PC-9 (cell line): ENCODE data around the gene FBXO36. TPM values are rescaled to one million over a fixed set of nuclear protein-coding genes. Genes with fewer than 3 reads are reported as not detected.
"Not testable (repeated sequence)": the region's sequence is repeated elsewhere in the genome, so short reads cannot be mapped to it uniquely, and the experiment has no call there.

Source experiments
- BruUV-seq: library from RNA; stranded (reverse); fragments of 400-500 nt; replicated peaks from 2 replicates; lab custom pipeline; 2021; lab: Mats Ljungman, UMichigan
- CTCF ChIA-PET: fragments of 300-600 bp; sonication (Branson Sonifier 250); formaldehyde crosslinking; loops from one replicate; lab custom pipeline; 2022; ENCODE audit warnings: antibody characterized with exemption; lab: Charles Lee
- POLR2A ChIA-PET: fragments of 300-600 bp; sonication (Branson Sonifier 250); formaldehyde crosslinking; loops from one replicate; lab custom pipeline; 2022; ENCODE audit warnings: antibody characterized with exemption; ENCODE audit not compliant: unreplicated experiment; lab: Charles Lee
- DNase-seq, 2 experiments: peaks; one replicate each; pipeline versions ENCODE4 v3.0.0 to v3.0.0-alpha.2; 2015 to 2022; ENCODE audit warnings: mixed read lengths in 1 of 2
- H2AFZ ChIP-seq: fragments of 200-600 bp; sonication (generic); 2 replicates; pipeline ENCODE4 v1.8.1; 2017; ENCODE audit warnings: antibody characterized with exemption
- H3F3A ChIP-seq: fragments of 200-600 bp; sonication (generic); 2 replicates; pipeline ENCODE4 v1.8.1; 2017; ENCODE audit warnings: antibody characterized with exemption, mild to moderate bottlenecking, low read depth; ENCODE audit not compliant: insufficient read depth
- H3K27ac ChIP-seq: fragments of 200-600 bp; sonication (generic); 2 replicates; pipeline ENCODE4 v1.6.1; 2016; ENCODE audit warnings: mixed run types
- H3K27me3 ChIP-seq: fragments of 200-600 bp; sonication (generic); 2 replicates; pipeline ENCODE4 v1.6.1; 2016; ENCODE audit warnings: low read depth, mixed run types; ENCODE audit not compliant: insufficient read depth
- H3K36me3 ChIP-seq: fragments of 200-600 bp; sonication (generic); 2 replicates; pipeline ENCODE4 v1.6.1; 2016; ENCODE audit warnings: low read depth, mixed run types
- H3K4me1 ChIP-seq: fragments of 200-600 bp; sonication (generic); replicated peaks from 2 replicates; pipeline ENCODE4 v1.6.1; 2016; ENCODE audit warnings: mixed run types; ENCODE audit not compliant: insufficient read depth
- H3K4me2 ChIP-seq: fragments of 200-600 bp; sonication (generic); 2 replicates; pipeline ENCODE4 v1.6.1; 2017; ENCODE audit warnings: mixed run types
- H3K4me3 ChIP-seq: fragments of 200-600 bp; sonication (generic); 2 replicates; pipeline ENCODE4 v1.6.1; 2016; ENCODE audit warnings: mixed run types
- H3K79me2 ChIP-seq: fragments of 200-600 bp; sonication (generic); 2 replicates; pipeline ENCODE4 v1.6.1; 2017; ENCODE audit warnings: low read depth, mixed run types
- H3K9me2 ChIP-seq: fragments of 200-600 bp; sonication (generic); 2 replicates; pipeline ENCODE4 v1.8.1; 2017; ENCODE audit warnings: mild to moderate bottlenecking; ENCODE audit not compliant: insufficient read depth
- H3K9me3 ChIP-seq: fragments of 200-600 bp; sonication (generic); 2 replicates; pipeline ENCODE4 v1.8.1; 2016; ENCODE audit warnings: low read depth; ENCODE audit not compliant: insufficient read depth
- H4K20me1 ChIP-seq: fragments of 200-600 bp; sonication (generic); 2 replicates; pipeline ENCODE4 v1.8.1; 2017; ENCODE audit not compliant: insufficient read depth
- CTCF ChIP-seq: fragments of 200-600 bp; sonication (generic); conservative IDR thresholded peaks from 2 replicates; pipeline ENCODE4 v1.6.1; 2017; ENCODE audit warnings: mixed run types, antibody characterized with exemption, mild to moderate bottlenecking, moderate library complexity
- EZH2 ChIP-seq: fragments of 200-600 bp; sonication (generic); IDR thresholded peaks from 2 replicates; pipeline ENCODE4 v1.8.0; 2017; ENCODE audit warnings: antibody characterized with exemption, low read depth
- intact Hi-C: fragments of 100-400 bp; cut with micrococcal nuclease; formaldehyde crosslinking; loops from one replicate; pipeline ENCODE4 v1.10.0; 2022; ENCODE audit not compliant: unreplicated experiment
- total RNA-seq: library from RNA; stranded (reverse); gene quantifications from 2 replicates; pipeline ENCODE4 v1.2.3, GENCODE V29; 2021

FBXO36 gene
- total RNA-seq, 1 experiment from 2014 or later = 3.9 TPM

- H3K4me2 ChIP-seq = no peak overlapping the region
- ChIA-PET CTCF (no interaction called here), POLR2A (no interaction called here)
- H3K4me1 ChIP-seq = peaks cover 4% of the 10 kb centered on the region; the same call in 1 of the 2 replicates
- H4K20me1 ChIP-seq = peaks cover 77% of the 10 kb centered on the region
- H3K79me2 ChIP-seq = peaks cover 93% of the 10 kb centered on the region
- no peaks in the 10 kb centered on the region for H3K9me2 ChIP-seq
- intact Hi-C loops = no loop called here
- no peak overlapping the region for H3K4me3 ChIP-seq
- no peak for TF ChIP-seq EZH2
- TF ChIP-seq CTCF = no peak
- H3K27ac ChIP-seq = no peak overlapping the region
- H2AFZ ChIP-seq = no peak overlapping the region
- H3F3A ChIP-seq = no peaks in the 10 kb centered on the region; the same call in 1 of the 2 replicates
- no peaks in the 10 kb centered on the region for H3K27me3 ChIP-seq
- DNase-seq = no peak
- no peaks in the 10 kb centered on the region for H3K9me3 ChIP-seq
- no TSS peak for BruUV-seq
- H3K36me3 ChIP-seq = 0 out of 2 replicates have a peak, but pooled peaks cover 19% of the 10 kb centered on the region
These were observed 25.4 kb upstream of the FBXO36 start for GRCh38 chr2:229896857-229897256.

- TF ChIP-seq CTCF = no peak
- H3K4me3 ChIP-seq = no peak overlapping the region
- DNase-seq = no peak
- no peak overlapping the region for H3K27ac ChIP-seq
- H3K9me3 ChIP-seq = no peaks in the 10 kb centered on the region
- H3K9me2 ChIP-seq = no peaks in the 10 kb centered on the region
- no peak overlapping the region for H2AFZ ChIP-seq
- peaks cover 96% of the 10 kb centered on the region for H3K79me2 ChIP-seq
- no peak overlapping the region for H3K4me2 ChIP-seq
- no TSS peak for BruUV-seq
- H3F3A ChIP-seq = peaks cover 6% of the 10 kb centered on the region; the same call in 1 of the 2 replicates
- ChIA-PET POLR2A (no interaction called here), CTCF (no interaction called here)
- peaks cover 10% of the 10 kb centered on the region; the same call in 1 of the 2 replicates for H3K4me1 ChIP-seq
- intact Hi-C loops = no loop called here
- H3K36me3 ChIP-seq = peaks cover 27% of the 10 kb centered on the region; the same call in 1 of the 2 replicates
- H4K20me1 ChIP-seq = peaks cover 84% of the 10 kb centered on the region
- no peaks in the 10 kb centered on the region for H3K27me3 ChIP-seq
These were observed 22.7 kb upstream of the FBXO36 start for GRCh38 chr2:229899604-229900003.

GRCh38 chr2:229900012-229900411, 22.3 kb upstream of the FBXO36 start:
- peaks cover 84% of the 10 kb centered on the region for H4K20me1 ChIP-seq
- no peaks in the 10 kb centered on the region for H3K9me2 ChIP-seq
- H3K27me3 ChIP-seq = no peaks in the 10 kb centered on the region
- BruUV-seq = no TSS peak
- DNase-seq = no peak
- peaks cover 10% of the 10 kb centered on the region; the same call in 1 of the 2 replicates for H3K4me1 ChIP-seq
- no peak overlapping the region for H3K27ac ChIP-seq
- POLR2A ChIA-PET = no interaction called here
- H3K36me3 ChIP-seq = peaks cover 27% of the 10 kb centered on the region; the same call in 1 of the 2 replicates
- CTCF ChIA-PET = no interaction called here
- TF ChIP-seq EZH2 (no peak), CTCF (no peak)
- H3K9me3 ChIP-seq = no peaks in the 10 kb centered on the region
- no peak overlapping the region; the same call in 1 of the 2 replicates for H3K4me3 ChIP-seq
- intact Hi-C loops = no loop called here
- H3K79me2 ChIP-seq = peaks cover 96% of the 10 kb centered on the region
- peaks cover 6% of the 10 kb centered on the region; the same call in 1 of the 2 replicates for H3F3A ChIP-seq
- H3K4me2 ChIP-seq = no peak overlapping the region
- no peak overlapping the region for H2AFZ ChIP-seq

- H4K20me1 ChIP-seq = peaks cover 85% of the 10 kb centered on the region
- H3K4me2 ChIP-seq, intact Hi-C loops: not testable (repeated sequence)
These were observed 21.8 kb upstream of the FBXO36 start for GRCh38 chr2:229900514-229900913.

More at GRCh38 chr2:229900514-229900913, 21.8 kb upstream of the FBXO36 start:
- POLR2A ChIA-PET, H3K9me3 ChIP-seq, H3K4me3 ChIP-seq, DNase-seq, H3K27ac ChIP-seq, H3F3A ChIP-seq, H3K27me3 ChIP-seq, H2AFZ ChIP-seq, H3K9me2 ChIP-seq, BruUV-seq: not testable (repeated sequence)
- Histone ChIP-seq H3K36me3 (peaks cover 27% of the 10 kb centered on the region; the same call in 1 of the 2 replicates), H3K4me1 (peaks cover 10% of the 10 kb centered on the region; the same call in 1 of the 2 replicates), H3K79me2 (peaks cover 95% of the 10 kb centered on the region)
- CTCF ChIA-PET = interaction anchor here (0.6 kb wide), 1 partner anchor 100 kb away, joined by 3 read pairs; no protein-coding TSS in a partner anchor
